HL-60/S4 (cell line): ENCODE measurements around the gene GEMIN8.

ENCODE experiments used
- in situ Hi-C: fragments of 300-500 bp; cut with MboI; formaldehyde crosslinking; loops from 2 replicates; pipeline ENCODE4 v1.14.3; 2022; ENCODE audit warnings: low sequenced_read_pairs

GEMIN8 gene

GRCh38 chrX:14017399-14017798 lies 12.3 kb downstream of the GEMIN8 start:
- in situ Hi-C loops, result no loop called here

GRCh38 chrX:14015941-14016340 lies 13.8 kb downstream of the GEMIN8 start:
- in situ Hi-C loops, result no loop called here

GRCh38 chrX:14015294-14015693 lies 14.4 kb downstream of the GEMIN8 start:
- in situ Hi-C loops, result no loop called here

- in situ Hi-C loops, result no loop called here
Observed at GRCh38 chrX:14014526-14014925, 15.2 kb downstream of the GEMIN8 start.

GRCh38 chrX:14013054-14013453 lies 16.6 kb downstream of the GEMIN8 start:
- in situ Hi-C loops, result no loop called here

GRCh38 chrX:14010566-14010965 lies 19.1 kb downstream of the GEMIN8 start:
- in situ Hi-C loops, result no loop called here

GRCh38 chrX:14006540-14006939 lies 23.2 kb downstream of the GEMIN8 start:
- in situ Hi-C loops, result no loop called here

- in situ Hi-C loops, result no loop called here
Observed at GRCh38 chrX:14003876-14004425, 25.7 kb downstream of the GEMIN8 start.

GRCh38 chrX:14003028-14003427 lies 26.7 kb downstream of the GEMIN8 start:
- in situ Hi-C loops, result no loop called here

GRCh38 chrX:13996650-13997049 lies 33.0 kb downstream of the GEMIN8 start:
- in situ Hi-C loops, result no loop called here

- in situ Hi-C loops, result no loop called here
Observed at GRCh38 chrX:13994536-13995080, 35.1 kb downstream of the GEMIN8 start.

GRCh38 chrX:13994104-13994503 lies 35.6 kb downstream of the GEMIN8 start:
- in situ Hi-C loops, result no loop called here

GRCh38 chrX:13990126-13990800 lies 39.4 kb downstream of the GEMIN8 start:
- in situ Hi-C loops, result no loop called here

- in situ Hi-C loops, result no loop called here
Observed at GRCh38 chrX:13985697-13986435, 43.8 kb downstream of the GEMIN8 start.

GRCh38 chrX:13983734-13984133 lies 46.0 kb downstream of the GEMIN8 start:
- in situ Hi-C loops, result no loop called here

- in situ Hi-C loops, result no loop called here
Observed at GRCh38 chrX:13968198-13968597, 61.5 kb downstream of the GEMIN8 start.

- in situ Hi-C loops, result no loop called here
Observed at GRCh38 chrX:13967636-13968035, 62.1 kb downstream of the GEMIN8 start.

GRCh38 chrX:13966793-13967125 lies 62.9 kb downstream of the GEMIN8 start:
- in situ Hi-C loops, result no loop called here

GRCh38 chrX:13966071-13966792 lies 63.5 kb downstream of the GEMIN8 start:
- in situ Hi-C loops, result no loop called here

- in situ Hi-C loops, result no loop called here
Observed at GRCh38 chrX:13965531-13965930, 64.2 kb downstream of the GEMIN8 start.

GRCh38 chrX:13956998-13957397 lies 72.7 kb downstream of the GEMIN8 start:
- in situ Hi-C loops, result no loop called here
